A549 (cell line): ENCODE measurements around the gene CADM1. TPM values are rescaled to one million over a fixed set of nuclear protein-coding genes. Genes with fewer than 3 reads are reported as not detected.

Experiments used
- ATAC-seq, 2 experiments: fragments of 200-7000 bp in 1 of 2; fragments of >200 bp in 1 of 2; cut with Nextera tagmentation in 1 of 2; cut with Tn5 transposase in 1 of 2; 3 replicates each; pipeline versions ENCODE4 v1.8.0 to v1.9.1; 2018 to 2020; ENCODE audit warnings: mild to moderate bottlenecking in 1 of 2, moderate library complexity in 1 of 2
- CTCF ChIA-PET: fragments of 300-600 bp; sonication (Branson Sonifier 250); formaldehyde crosslinking; extraction: SDS; loops from one replicate; lab custom pipeline; 2021; ENCODE audit warnings: antibody characterized with exemption, inconsistent platforms; lab: Yijun Ruan, JAX
- POLR2A ChIA-PET: fragments of 350-600 bp; formaldehyde crosslinking; extraction: SDS; loops from one replicate; lab custom pipeline; 2021; ENCODE audit warnings: antibody characterized with exemption, inconsistent platforms; lab: Yijun Ruan, JAX
- DNase-seq, 2 experiments: peaks; one replicate each; pipeline versions ENCODE4 v3.0.0 to v3.0.0-alpha.2; 2011 to 2016; ENCODE audit warnings: low read depth in 1 of 2, low spot score in 1 of 2
- FAIRE-seq: peaks from 2 replicates; lab custom pipeline; 2011; peaks lifted over from hg19 to GRCh38; lab: Jason Lieb, UNC
- H3K27ac ChIP-seq, 2 experiments: fragments of >200 bp; sonication (Bioruptor Twin); formaldehyde crosslinking; 3 replicates each; pipeline ENCODE4 v1.5.1; 2016 to 2017
- H3K4me1 ChIP-seq: fragments of >200 bp; sonication (Bioruptor Twin); formaldehyde crosslinking; 3 replicates; pipeline ENCODE4 v1.6.1; 2016
- H3K4me2 ChIP-seq: fragments of >200 bp; sonication (Bioruptor Twin); formaldehyde crosslinking; 3 replicates; pipeline ENCODE4 v1.6.1; 2016
- H3K4me3 ChIP-seq: fragments of >200 bp; sonication (Bioruptor Twin); formaldehyde crosslinking; 3 replicates; pipeline ENCODE4 v1.5.1; 2016
- H3K9me3 ChIP-seq: fragments of >200 bp; sonication (Bioruptor Twin); formaldehyde crosslinking; 3 replicates; pipeline ENCODE4 v1.6.1; 2016
- ATOH8 ChIP-seq: fragments of 250-450 bp; sonication (Bioruptor Pico); IDR thresholded peaks from 2 replicates; pipeline ENCODE4 v1.5.0; 2020; ENCODE audit warnings: low read depth, mild to moderate bottlenecking, moderate library complexity
- BCL3 ChIP-seq: fragments of >200 bp; sonication (Bioruptor Twin); formaldehyde crosslinking; IDR thresholded peaks from 3 replicates; pipeline ENCODE4 v1.6.1; 2016
- EHMT2 ChIP-seq: fragments of 200-600 bp; sonication (generic); IDR thresholded peaks from 2 replicates; pipeline ENCODE4 v1.6.1; 2016; ENCODE audit warnings: antibody characterized with exemption, low read depth, mild to moderate bottlenecking, moderate library complexity
- EP300 ChIP-seq, 2 experiments: fragments of >200 bp; sonication (Bioruptor Twin); formaldehyde crosslinking; IDR thresholded peaks; 2 replicates in 1 of 2; 3 replicates in 1 of 2; pipeline ENCODE4 v1.6.1; 2016 to 2017
- ESRRA ChIP-seq: fragments of 150-350 bp; IDR thresholded peaks from 2 replicates; pipeline ENCODE4 v1.6.1; 2014; ENCODE audit warnings: mild to moderate bottlenecking, low read length, borderline replicate concordance
- FOXS1 ChIP-seq: fragments of 250-450 bp; sonication (Bioruptor Pico); IDR thresholded peaks from 2 replicates; pipeline ENCODE4 v1.5.0; 2020; ENCODE audit warnings: mild to moderate bottlenecking, moderate library complexity
- GATA3 ChIP-seq: IDR thresholded peaks from 2 replicates; pipeline ENCODE4 v1.6.1; 2012; ENCODE audit warnings: borderline replicate concordance
- HES2 ChIP-seq: fragments of >200 bp; sonication (Bioruptor Twin); formaldehyde crosslinking; IDR thresholded peaks from 2 replicates; pipeline ENCODE4 v1.6.1; 2016
- HOXB13 ChIP-seq: fragments of 250-450 bp; sonication (Bioruptor Pico); IDR thresholded peaks from 2 replicates; pipeline ENCODE4 v1.5.0; 2020; ENCODE audit warnings: low read depth, mild to moderate bottlenecking, moderate library complexity
- JUNB ChIP-seq: fragments of >200 bp; sonication (Bioruptor Twin); formaldehyde crosslinking; IDR thresholded peaks from 2 replicates; pipeline ENCODE4 v1.6.1; 2016
- KDM1A ChIP-seq: fragments of 200-600 bp; sonication (generic); IDR thresholded peaks from 2 replicates; pipeline ENCODE4 v1.6.1; 2016; ENCODE audit warnings: low read depth, mild to moderate bottlenecking
- MAFK ChIP-seq: fragments of 450-650 bp; IDR thresholded peaks from 2 replicates; pipeline ENCODE4 v1.6.1; 2014; ENCODE audit not compliant: partially characterized antibody
- MYC ChIP-seq: IDR thresholded peaks from 2 replicates; pipeline ENCODE4 v1.6.1; 2012; ENCODE audit warnings: mild to moderate bottlenecking, inconsistent platforms, low read length, improper control_type of control experiment, borderline replicate concordance
- NR3C1 ChIP-seq: fragments of >200 bp; sonication (Bioruptor Twin); formaldehyde crosslinking; IDR thresholded peaks from 3 replicates; pipeline ENCODE4 v1.6.1; 2017
- POLR2AphosphoS2 ChIP-seq: conservative IDR thresholded peaks from 2 replicates; pipeline ENCODE4 v1.6.1; 2012; ENCODE audit warnings: low read length, improper control_type of control experiment, inconsistent platforms
- RARB ChIP-seq: fragments of 250-450 bp; sonication (Bioruptor Pico); IDR thresholded peaks from 2 replicates; pipeline ENCODE4 v1.8.0; 2021; ENCODE audit warnings: mild to moderate bottlenecking, moderate library complexity
- SREBF2 ChIP-seq: fragments of 450-650 bp; IDR thresholded peaks from 2 replicates; pipeline ENCODE4 v1.6.1; 2014; ENCODE audit warnings: mild to moderate bottlenecking, moderate library complexity
- TFCP2L1 ChIP-seq: fragments of 250-450 bp; sonication (Bioruptor Pico); IDR thresholded peaks from 2 replicates; pipeline ENCODE4 v1.5.0; 2021; ENCODE audit warnings: mild to moderate bottlenecking
- TP53 ChIP-seq: fragments of 250-450 bp; sonication (Bioruptor Pico); IDR thresholded peaks from 2 replicates; pipeline ENCODE4 v1.5.0; 2021; ENCODE audit warnings: mild to moderate bottlenecking, moderate library complexity
- ZC3H11A ChIP-seq: fragments of 450-650 bp; IDR thresholded peaks from 2 replicates; pipeline ENCODE4 v1.6.1; 2014; ENCODE audit warnings: antibody characterized with exemption, mild to moderate bottlenecking
- ZFP36 ChIP-seq: fragments of 450-650 bp; IDR thresholded peaks from 2 replicates; pipeline ENCODE4 v1.6.1; 2014; ENCODE audit warnings: borderline replicate concordance; ENCODE audit not compliant: partially characterized antibody
- WGBS: methylation state at CpG from one replicate; pipeline ENCODE4 v1.1.6; 2017; ENCODE audit errors: missing lambda C conversion rate; 5-methylcytosine and 5-hydroxymethylcytosine counted together
- polyA plus RNA-seq, 4 experiments: library from polyadenylated mRNA; depleted of rRNA in 3 of 4; stranded (reverse); fragments of >200 nt; fragmentation: RNase III in 1 of 4; extraction: RNeasy Plus Mini Kit Qiagen cat#74134 plus additional on column Dnase treatment in 1 of 4; gene quantifications; 2 replicates in 3 of 4; 3 replicates in 1 of 4; pipeline ENCODE4 v1.2.3, GENCODE V29; 2011 to 2017
- TF ChIP-seq, protein P1 (sequence below): fragments of 250-450 bp; sonication (Bioruptor Pico); IDR thresholded peaks from 2 replicates; pipeline ENCODE4 v1.5.0; 2021; ENCODE audit warnings: mild to moderate bottlenecking, moderate library complexity, borderline replicate concordance

Gene CADM1
- polyA plus RNA-seq, 2 of the 4 experiments (the other 2 are of a cell fraction) = 33.4 to 36.7 TPM

GRCh38 chr11:115300660-115301428 is 203.4 kb downstream of the CADM1 start:
- H3K4me3 ChIP-seq = no peak overlapping the region
- peaks cover 11% of the 10 kb centered on the region for H3K4me1 ChIP-seq
- DNase-seq (no peak), FAIRE-seq (no peak)
- CTCF ChIA-PET = interaction anchor here (0.5 kb wide), 1 partner anchor 128 kb away, joined by 3 read pairs; no protein-coding TSS in a partner anchor
- no peak overlapping the region for H3K27ac ChIP-seq
- TF ChIP-seq NR3C1 (no peak), ATOH8 (no peak), MYC (no peak), KDM1A (no peak), ZFP36 (no peak), BCL3 (no peak), SREBF2 (no peak), HOXB13 (CRISPR knock-in tag) (no peak)
- TF ChIP-seq, all 56 proteins: peak for 0
- 89% methylated on average over 5 of the region's 5 CpGs for WGBS
- POLR2A ChIA-PET = no interaction called here
- no peak for ATAC-seq
- Histone ChIP-seq H3K4me2 (no peak overlapping the region), H3K9me3 (no peaks in the 10 kb centered on the region)

DNA sequence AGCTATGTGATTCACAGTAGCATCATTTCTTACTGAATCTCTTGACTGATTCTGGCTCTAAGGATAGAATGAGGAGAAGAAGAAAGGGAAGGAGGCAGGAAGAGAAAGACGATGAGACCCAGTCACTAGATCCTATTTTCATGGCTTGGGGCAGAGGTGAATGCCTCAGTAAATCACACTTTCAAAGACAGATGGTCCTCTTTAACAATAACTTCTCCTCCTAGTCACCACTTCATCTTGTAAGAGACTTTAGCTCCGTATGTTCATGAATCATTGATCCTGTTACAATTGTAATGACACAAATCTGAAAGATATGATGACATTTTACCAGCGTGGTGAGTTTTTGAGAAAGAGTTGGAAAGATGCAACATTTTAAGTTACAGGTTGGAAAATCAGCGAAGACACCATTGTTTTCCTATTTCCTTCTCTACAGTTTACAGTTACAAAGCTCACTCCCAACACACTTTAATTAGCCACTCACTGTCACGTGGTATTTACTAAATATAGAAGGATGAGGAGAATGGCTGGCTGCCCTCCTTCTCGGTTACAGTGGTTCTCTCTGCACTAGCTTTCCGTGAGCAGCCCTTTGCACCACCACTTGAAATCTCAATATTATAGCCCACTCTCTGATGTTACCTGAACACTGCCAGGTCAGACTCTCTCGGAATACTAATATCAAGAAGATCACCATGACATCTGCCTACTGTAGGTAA is 205.8 kb downstream of the CADM1 start:
- ATAC-seq = no peak
- WGBS = 85% methylated on average over 8 of the region's 8 CpGs
- POLR2A ChIA-PET = no interaction called here

DNA sequence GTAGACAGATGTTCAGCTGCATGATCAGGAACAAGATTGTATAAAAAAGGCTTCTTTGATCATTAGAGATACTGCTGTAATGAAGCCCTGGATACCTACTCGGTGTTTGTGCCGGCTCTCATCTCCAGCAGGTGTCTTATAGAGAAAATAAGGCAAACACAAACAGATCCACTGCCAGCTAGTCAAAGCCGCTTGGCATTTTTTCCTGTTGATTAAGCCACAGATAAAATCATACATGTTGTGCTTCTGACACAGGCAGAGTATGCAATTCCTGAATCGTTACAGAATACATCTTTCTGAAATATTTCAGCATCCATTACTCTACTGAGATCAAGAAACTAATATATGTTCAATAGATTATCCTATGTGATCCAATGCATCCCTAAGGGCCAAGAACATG is 206.9 kb downstream of the CADM1 start:
- Histone ChIP-seq H3K9me3 (no peaks in the 10 kb centered on the region), H3K4me2 (no peak overlapping the region), H3K4me1 (no peaks in the 10 kb centered on the region), H3K27ac (no peak overlapping the region), H3K4me3 (no peak overlapping the region)
- TF ChIP-seq TFCP2L1 (no peak), ZC3H11A (no peak), EP300 (IDR thresholded peaks at IDR 0.05) (no peak), RARB (CRISPR knock-in tag) (no peak), ESRRA (no peak), FOXS1 (CRISPR knock-in tag) (no peak), NR3C1 (no peak), POLR2AphosphoS2 (no peak), JUNB (no peak)
- TF ChIP-seq, protein P1, sequence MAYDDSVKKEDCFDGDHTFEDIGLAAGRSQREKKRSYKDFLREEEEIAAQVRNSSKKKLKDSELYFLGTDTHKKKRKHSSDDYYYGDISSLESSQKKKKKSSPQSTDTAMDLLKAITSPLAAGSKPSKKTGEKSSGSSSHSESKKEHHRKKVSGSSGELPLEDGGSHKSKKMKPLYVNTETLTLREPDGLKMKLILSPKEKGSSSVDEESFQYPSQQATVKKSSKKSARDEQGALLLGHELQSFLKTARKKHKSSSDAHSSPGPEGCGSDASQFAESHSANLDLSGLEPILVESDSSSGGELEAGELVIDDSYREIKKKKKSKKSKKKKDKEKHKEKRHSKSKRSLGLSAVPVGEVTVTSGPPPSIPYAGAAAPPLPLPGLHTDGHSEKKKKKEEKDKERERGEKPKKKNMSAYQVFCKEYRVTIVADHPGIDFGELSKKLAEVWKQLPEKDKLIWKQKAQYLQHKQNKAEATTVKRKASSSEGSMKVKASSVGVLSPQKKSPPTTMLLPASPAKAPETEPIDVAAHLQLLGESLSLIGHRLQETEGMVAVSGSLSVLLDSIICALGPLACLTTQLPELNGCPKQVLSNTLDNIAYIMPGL (CRISPR knock-in tag) = no peak
- CTCF ChIA-PET = interaction anchor here (1.4 kb wide), 1 partner anchor 27 kb away, joined by 4 read pairs; no protein-coding TSS in a partner anchor
- POLR2A ChIA-PET = no interaction called here
- FAIRE-seq (no peak), ATAC-seq (no peak), DNase-seq (no peak)
- 75% methylated on average over 4 of the region's 4 CpGs for WGBS

More for the DNA sequence above, 205.8 kb downstream of the CADM1 start:
- TF ChIP-seq TP53 (CRISPR knock-in tag) (no peak), EHMT2 (no peak), GATA3 (no peak), MAFK (no peak), ATOH8 (no peak), HES2 (no peak)
- Histone ChIP-seq H3K4me1 (no peaks in the 10 kb centered on the region), H3K4me2 (no peak overlapping the region), H3K27ac (no peak overlapping the region), H3K4me3 (no peak overlapping the region), H3K9me3 (no peaks in the 10 kb centered on the region)
- CTCF ChIA-PET = no interaction called here
- DNase-seq (no peak), FAIRE-seq (no peak)
